HG02571 (cell line): ENCODE results near the gene TCF15.

Experiments
- ATAC-seq: cut with Tn5 transposase; IDR thresholded peaks from one replicate; pipeline ENCODE4 v1.9.1; 2021; ENCODE audit warnings: mild to moderate bottlenecking, moderate library complexity; ENCODE audit not compliant: unreplicated experiment

The TCF15 gene

GRCh38 chr20:558117-558516 lies 52.0 kb downstream of the TCF15 start:
- ATAC-seq: no peak

GRCh38 chr20:556984-557383 lies 53.1 kb downstream of the TCF15 start:
- no peak for ATAC-seq

DNA sequence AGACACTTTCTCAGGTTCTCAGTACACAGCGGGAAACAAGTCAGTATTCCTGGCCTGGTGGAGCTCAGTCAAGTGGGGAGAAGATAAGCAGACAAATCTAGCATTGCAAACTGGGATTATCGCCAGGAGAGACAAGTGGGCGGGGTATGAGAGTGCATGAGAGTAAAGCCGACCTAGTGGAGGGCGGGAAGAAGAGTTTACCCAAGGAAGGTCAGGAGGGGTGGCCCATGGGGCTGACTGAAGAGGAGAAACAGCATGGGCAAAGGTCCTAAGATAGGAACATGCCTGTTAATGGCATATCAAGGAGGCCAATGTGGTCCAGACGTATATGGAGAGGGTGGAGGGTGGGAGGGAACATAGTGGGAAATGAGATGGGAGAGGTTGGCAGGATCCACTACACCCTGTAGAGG lies 54.1 kb downstream of the TCF15 start:
- ATAC-seq: no peak
